ENCODE data around the gene MYO18A. TPM values are rescaled to one million over a fixed set of nuclear protein-coding genes. Genes with fewer than 3 reads are reported as not detected.

MYO18A gene
- total RNA-seq, 1 experiment from 2014 or later, result 37.2 TPM

- no peak for TF ChIP-seq ZNF274 (IDR thresholded peaks at IDR 0.05; ENCODE audit: low read depth, low read length)
Observed at GRCh38 chr17:29079887-29080286, 100.3 kb downstream of the MYO18A start (continued).

DNA sequence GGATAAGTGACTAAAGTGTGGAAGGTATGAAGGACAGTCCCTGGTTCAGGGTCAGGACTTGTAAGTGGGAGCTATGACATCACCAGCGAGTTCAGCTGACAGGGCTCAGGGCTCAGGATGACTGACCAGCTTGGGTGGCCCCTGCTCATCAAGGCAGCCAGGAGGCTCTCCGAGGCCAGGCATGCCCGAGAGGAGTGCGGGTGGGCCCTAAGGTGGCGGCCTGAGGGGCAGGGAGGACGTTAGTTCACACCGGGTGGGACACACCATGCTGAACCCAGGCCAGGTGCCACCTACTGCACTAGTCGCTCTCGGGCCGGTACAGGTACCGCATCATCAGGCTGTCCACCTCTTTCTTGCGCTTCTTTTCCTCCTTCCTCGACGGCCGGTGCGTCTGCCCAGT is 100.8 kb downstream of the MYO18A start:
- ChIA-PET CTCF (interaction anchor here (2.0 kb wide), 1 partner anchor 114 kb away, joined by 8 read pairs; no protein-coding TSS in a partner anchor), RAD21 (ENCODE audit: low non-redundant PET in 1 of 2, low total read pairs in 2 of 2, uncharacterized antibody in 2 of 2, unreplicated experiment in 2 of 2) (no interaction called here), POLR2A (interaction anchor here (0.6 kb wide), 1 partner anchor 163 kb away, joined by 3 read pairs; no protein-coding TSS in a partner anchor)
- intact Hi-C loops (cut with micrococcal nuclease), result no loop called here
- Histone ChIP-seq H2AFZ (ENCODE audit: low read depth, low read length, poor library complexity, severe bottlenecking) (no peak overlapping the region), H3K4me2 (ENCODE audit: low read length) (0 out of 2 replicates have a peak overlapping the region, but pooled peaks have one; percentile 42), H3K79me2 (ENCODE audit: insufficient read depth, low read length) (no peaks in the 10 kb centered on the region), H3K9ac (ENCODE audit: low read length) (no peak overlapping the region), H4K20me1 (ENCODE audit: insufficient read depth) (no peaks in the 10 kb centered on the region), H3K27me3 (ENCODE audit: insufficient read depth, low read length) (no peaks in the 10 kb centered on the region), H3K27ac (ENCODE audit: low read depth, low read length) (no peak overlapping the region), H3K36me3 (ENCODE audit: control insufficient read depth in 1 of 2, insufficient read depth in 2 of 2, low read length in 2 of 2) (0 out of 4 replicates have a peak, but pooled peaks cover 0 to 3% of the 10 kb centered on the region in 2 experiments), H3K4me1 (ENCODE audit: control insufficient read depth in 1 of 2, insufficient read depth in 2 of 2, low read length in 2 of 2) (peaks cover 0 to 12% of the 10 kb centered on the region in 2 experiments; a peak in 2 of 4 replicates), H3K4me3 (replicated peaks in 1 of 2; ENCODE audit: low read depth in 1 of 2, low read length in 2 of 2) (no peak overlapping the region), H3K9me2 (ENCODE audit: insufficient read depth) (no peaks in the 10 kb centered on the region), H3K9me3 (ENCODE audit: control insufficient read depth in 1 of 2, insufficient read depth in 1 of 2, low read depth in 1 of 2, low read length in 2 of 2) (no peaks in the 10 kb centered on the region)
- DNase-seq (ENCODE audit: low read depth, low spot score) (no peak), ATAC-seq (no peak)
- TF ChIP-seq EZH2phosphoT487 (IDR thresholded peaks at IDR 0.05; ENCODE audit: borderline replicate concordance) (no peak), ATF3 (IDR thresholded peaks at IDR 0.05) (no peak), MAX (IDR thresholded peaks at IDR 0.05) (no peak), POLR2AphosphoS5 (IDR thresholded peaks at IDR 0.05; ENCODE audit: low read depth, low read length) (no peak), TCF7L2 (IDR thresholded peaks at IDR 0.05; ENCODE audit: borderline replicate concordance, extremely low read depth, insufficient read depth, insufficient read length) (no peak), POLR2A (IDR thresholded peaks at IDR 0.05; ENCODE audit: borderline replicate concordance, extremely low read depth, insufficient read depth, insufficient read length) (no peak), ZFX (IDR thresholded peaks at IDR 0.05) (no peak), ZNF274 (IDR thresholded peaks at IDR 0.05; ENCODE audit: low read depth, low read length) (no peak), CEBPB (IDR thresholded peaks at IDR 0.05; ENCODE audit: low read depth) (no peak), SP1 (IDR thresholded peaks at IDR 0.05; ENCODE audit: low read depth) (no peak), EZH2 (IDR thresholded peaks at IDR 0.05) (no peak), JUND (IDR thresholded peaks at IDR 0.05) (no peak), RAD21 (IDR thresholded peaks at IDR 0.05; ENCODE audit: low read depth) (no peak)
- TF ChIP-seq, protein P1, sequence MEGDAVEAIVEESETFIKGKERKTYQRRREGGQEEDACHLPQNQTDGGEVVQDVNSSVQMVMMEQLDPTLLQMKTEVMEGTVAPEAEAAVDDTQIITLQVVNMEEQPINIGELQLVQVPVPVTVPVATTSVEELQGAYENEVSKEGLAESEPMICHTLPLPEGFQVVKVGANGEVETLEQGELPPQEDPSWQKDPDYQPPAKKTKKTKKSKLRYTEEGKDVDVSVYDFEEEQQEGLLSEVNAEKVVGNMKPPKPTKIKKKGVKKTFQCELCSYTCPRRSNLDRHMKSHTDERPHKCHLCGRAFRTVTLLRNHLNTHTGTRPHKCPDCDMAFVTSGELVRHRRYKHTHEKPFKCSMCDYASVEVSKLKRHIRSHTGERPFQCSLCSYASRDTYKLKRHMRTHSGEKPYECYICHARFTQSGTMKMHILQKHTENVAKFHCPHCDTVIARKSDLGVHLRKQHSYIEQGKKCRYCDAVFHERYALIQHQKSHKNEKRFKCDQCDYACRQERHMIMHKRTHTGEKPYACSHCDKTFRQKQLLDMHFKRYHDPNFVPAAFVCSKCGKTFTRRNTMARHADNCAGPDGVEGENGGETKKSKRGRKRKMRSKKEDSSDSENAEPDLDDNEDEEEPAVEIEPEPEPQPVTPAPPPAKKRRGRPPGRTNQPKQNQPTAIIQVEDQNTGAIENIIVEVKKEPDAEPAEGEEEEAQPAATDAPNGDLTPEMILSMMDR (IDR thresholded peaks at IDR 0.05 in 2 of 3, conservative IDR thresholded peaks at IDR 0.05 in 1 of 3; ENCODE audit: borderline replicate concordance in 1 of 3, insufficient read depth in 1 of 3, low read depth in 2 of 3, low read length in 2 of 3), result no peak
- no TSS peak for BruUV-seq (replicated peaks)

Data from HCT116 (cell line).